GM18870 (cell line): Measurements from ENCODE around the gene MRPL54.

ENCODE experiments used
- ATAC-seq: cut with Tn5 transposase; IDR thresholded peaks from one replicate; pipeline ENCODE4 v1.9.1; 2021; ENCODE audit warnings: moderate library complexity; ENCODE audit not compliant: unreplicated experiment

Gene MRPL54

GRCh38 chr19:3768015-3768747 lies 5.7 kb downstream of the MRPL54 start:
- ATAC-seq, result no peak

- no peak for ATAC-seq
These were observed 6.2 kb downstream of the MRPL54 start for GRCh38 chr19:3768748-3769099.

GRCh38 chr19:3769494-3769893 lies 7.0 kb downstream of the MRPL54 start:
- no peak for ATAC-seq

DNA sequence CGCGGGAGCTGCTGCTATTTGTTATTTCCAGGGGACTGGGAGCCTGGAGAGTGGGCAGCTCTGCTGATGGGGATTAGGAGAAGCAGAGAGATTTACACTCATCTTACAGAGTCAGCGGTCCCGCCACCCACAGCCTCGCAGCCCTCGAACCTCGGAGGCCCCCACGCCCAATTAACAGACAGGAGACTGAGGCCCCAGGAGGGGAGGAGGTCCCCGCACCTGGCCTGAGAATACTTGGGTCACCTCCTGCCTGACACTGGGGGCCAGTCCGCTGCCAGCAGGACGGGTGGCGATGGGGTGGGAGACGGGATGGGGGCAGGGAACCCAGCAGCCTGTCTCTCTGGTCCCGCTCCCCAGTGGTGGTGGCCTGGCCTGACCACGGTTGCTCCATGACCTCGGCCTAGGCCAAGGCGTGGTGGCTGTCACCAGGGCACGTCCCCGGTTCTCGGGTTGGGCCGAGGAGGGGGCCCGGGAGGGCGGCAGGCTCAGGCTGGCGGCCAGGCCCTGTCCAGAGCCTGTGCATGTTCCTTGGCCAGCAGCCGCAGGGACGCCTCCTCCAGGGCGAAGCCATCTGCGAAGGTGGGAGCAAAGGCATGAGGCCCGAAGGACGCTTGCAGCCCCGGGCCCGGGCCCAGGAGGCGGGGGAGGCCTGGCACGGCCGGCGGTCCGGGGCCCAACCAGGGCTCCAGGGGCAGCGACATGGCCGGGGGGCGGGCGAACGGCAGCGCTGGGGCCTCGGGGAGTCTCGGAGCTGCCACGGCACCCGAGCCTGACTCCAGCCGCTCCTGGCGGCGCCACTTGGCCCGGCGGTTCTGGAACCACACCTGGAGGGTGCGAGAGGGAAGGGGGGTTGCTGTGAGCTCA lies 7.9 kb downstream of the MRPL54 start:
- no peak for ATAC-seq

- no peak for ATAC-seq
These were observed 8.8 kb downstream of the MRPL54 start for GRCh38 chr19:3771000-3771905.

DNA sequence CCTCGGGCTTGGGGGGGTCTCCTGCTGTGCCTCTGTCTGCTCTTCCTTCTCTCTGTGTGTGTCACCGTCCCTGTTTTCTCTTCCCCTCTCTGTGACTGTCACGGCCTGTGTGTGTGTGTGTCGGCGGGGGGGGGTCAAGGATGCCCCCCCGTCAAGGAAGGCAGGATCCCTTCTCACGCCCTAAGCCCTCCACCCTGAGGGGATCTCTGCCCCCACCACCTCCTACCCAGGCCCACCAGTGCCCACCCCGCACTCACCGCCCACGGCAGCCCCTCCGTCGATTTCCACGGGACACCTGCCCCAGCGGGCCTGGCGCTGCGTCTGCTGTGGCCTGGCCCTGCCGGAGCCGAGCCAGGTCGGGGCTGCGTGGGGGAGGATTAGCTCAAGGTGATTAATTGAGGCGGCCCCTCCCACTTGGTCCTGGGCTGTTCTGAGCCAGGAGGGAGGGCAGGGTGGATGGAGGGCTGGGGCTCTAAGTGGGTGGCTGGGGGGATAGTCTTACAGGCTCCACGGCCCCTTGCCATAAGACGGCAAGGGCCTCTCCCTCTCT lies 9.5 kb downstream of the MRPL54 start, which contains the start of gene RAX2:
Gene RAX2, minus strand, starts transcription at position 323 of the 550 bp plus-strand sequence. CDS start 486 bp downstream, outside the sequence.
- no peak for ATAC-seq

- no peak for ATAC-seq
These were observed 11.5 kb downstream of the MRPL54 start for GRCh38 chr19:3773814-3774515.

DNA sequence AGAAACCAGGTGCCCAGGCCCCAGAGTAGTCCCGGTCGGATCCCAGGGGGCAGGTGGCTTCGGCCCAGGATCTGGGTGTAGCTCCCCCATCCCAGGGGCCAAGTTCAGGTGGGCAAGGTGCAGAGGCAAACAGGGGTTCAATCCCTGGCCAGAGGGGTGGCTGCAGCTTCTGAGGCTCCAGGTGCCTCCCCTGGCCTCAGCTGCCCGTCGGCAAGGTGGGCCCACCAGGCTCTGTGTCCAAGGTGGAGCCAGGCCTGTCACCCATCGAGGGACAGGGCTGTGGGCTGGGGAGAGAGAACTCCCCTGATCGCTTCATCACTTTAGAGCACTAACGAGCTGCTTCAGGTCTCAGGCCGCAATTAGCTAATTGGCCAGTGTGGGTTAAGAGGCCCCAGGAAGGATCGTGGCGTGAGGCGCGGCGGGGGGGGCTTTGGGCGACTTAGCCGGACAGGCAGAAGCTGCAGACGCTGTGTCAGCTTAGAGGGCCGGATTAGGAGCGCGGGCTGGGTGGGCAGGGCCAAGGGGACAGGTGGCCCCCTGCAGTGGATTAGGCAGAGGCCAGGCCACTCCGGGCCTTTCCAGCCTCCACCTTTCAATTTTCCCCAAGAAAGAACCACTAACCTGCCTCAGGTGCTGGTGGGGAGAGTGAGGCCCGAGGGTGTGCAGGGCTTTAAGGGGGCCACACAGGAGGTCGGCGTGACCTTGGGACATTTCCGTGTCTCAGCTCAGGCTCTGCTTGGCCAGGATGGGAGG lies 12.3 kb downstream of the MRPL54 start:
- ATAC-seq, result no peak

DNA sequence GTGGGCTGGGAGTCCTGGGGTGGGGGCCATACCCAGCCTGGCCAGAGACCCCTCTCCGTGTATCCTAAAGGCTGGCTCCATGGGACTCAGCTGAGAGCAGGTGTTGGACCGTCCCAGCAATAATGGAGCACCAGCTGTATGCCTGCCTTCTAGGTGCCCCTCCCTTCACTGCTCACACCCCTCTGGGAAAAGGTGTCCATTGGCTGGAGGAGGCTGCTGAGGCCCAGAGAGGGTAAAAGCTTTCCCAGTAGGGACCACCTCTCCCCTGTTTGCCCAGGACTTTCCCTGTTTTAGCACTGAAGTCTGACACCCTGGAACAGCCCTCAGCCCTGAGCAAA lies 12.9 kb downstream of the MRPL54 start:
- ATAC-seq, result no peak

DNA sequence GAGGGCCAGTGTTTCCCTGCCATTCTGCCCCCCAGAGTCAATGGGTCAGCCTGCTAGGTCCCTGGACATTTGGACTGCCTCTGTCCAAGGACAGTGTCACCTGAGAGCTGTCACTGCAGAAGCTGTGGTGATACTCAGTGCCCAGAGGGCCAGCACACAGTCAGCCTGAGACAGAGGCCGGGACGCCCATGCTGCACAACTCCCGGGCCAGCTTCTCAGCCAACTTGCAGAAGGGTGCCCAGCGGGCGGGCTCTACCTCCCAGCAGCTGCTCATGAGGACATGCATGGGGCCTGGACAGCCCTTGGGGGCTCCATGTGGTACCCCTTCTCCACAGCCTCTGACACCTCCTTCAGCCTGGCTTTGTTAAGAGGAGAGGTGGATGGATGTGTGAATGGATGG lies 13.3 kb downstream of the MRPL54 start:
- ATAC-seq, result no peak

- ATAC-seq, result no peak
These were observed 14.1 kb downstream of the MRPL54 start for GRCh38 chr19:3776479-3777040.

- no peak for ATAC-seq
These were observed 15.8 kb downstream of the MRPL54 start for GRCh38 chr19:3778104-3778867.

GRCh38 chr19:3778899-3779723 lies 16.6 kb downstream of the MRPL54 start:
- ATAC-seq, result no peak

DNA sequence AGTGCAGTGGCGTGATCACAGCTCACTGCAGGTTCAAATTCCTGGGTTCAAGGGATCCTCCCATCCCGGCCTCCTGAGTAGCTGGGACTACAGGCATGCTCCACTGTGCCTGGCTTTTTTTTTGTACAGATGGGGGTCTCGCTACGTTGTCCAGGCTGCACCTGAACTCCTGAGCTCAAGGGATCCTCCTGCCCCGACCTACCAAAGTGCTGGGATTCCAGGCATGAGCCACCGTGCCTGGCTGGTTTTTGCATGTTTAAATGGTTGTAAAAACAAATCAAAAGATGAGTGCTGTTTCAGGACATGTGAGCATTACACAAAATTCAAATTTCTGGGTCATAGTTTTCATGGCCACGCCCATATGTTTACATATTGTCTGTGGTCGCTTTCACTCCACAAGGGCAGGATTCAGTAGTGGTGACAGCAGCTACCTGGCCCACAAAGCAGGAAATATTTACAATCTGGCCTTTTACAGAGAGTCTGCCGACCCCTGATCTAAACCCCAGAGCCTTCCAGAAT lies 18.4 kb downstream of the MRPL54 start:
- ATAC-seq, result no peak

DNA sequence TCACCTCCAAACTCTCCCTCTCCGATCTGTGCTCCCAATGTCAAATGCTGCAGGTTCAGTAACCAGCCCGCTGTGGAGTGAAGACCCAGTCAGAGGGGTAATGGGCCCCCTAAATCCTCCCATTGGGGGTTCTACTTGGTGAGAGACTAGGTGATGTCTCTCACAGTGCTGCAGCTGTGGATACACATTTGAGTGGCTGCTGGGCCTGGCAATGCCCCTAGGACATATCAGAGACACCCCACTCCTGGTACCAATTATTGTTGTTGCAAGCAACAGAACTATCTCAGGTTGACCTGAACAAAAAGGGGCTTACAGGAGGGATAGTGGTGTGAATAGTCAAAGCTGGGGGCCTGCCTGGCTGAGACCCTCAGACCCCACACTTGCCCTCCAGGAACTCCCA lies 19.1 kb downstream of the MRPL54 start:
- no peak for ATAC-seq

DNA sequence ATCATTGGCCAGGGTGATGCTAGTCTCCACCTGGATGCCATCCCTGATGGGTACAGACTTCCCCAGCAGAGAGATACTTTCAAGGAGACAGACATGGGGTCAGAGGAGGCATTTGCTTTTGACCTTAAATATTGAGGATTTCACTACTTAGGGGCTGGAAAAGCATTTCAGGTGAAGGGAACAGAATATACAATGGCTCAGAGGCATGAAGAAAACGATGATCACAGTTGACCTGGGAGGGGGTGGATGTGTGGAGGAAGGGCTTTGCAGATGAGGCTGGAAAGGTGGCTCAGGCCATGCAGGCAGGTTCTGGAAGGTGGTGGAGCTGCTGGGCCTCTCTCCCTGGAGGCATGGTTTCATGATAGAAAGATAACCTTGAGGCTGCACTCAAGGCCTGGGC lies 19.8 kb downstream of the MRPL54 start:
- ATAC-seq, result no peak

GRCh38 chr19:3782903-3783302 lies 20.4 kb downstream of the MRPL54 start:
- no peak for ATAC-seq
